Mammary epithelial cell (primary cell): ENCODE results near the gene RPGR.

ENCODE experiments used
- CTCF ChIP-seq, 2 donors: IDR thresholded peaks in 1 of 2; conservative IDR thresholded peaks in 1 of 2; 2 replicates each; pipeline ENCODE4 v1.5.1; 2011 to 2012; ENCODE audit warnings: inconsistent platforms in 2 of 2, low read length in 2 of 2, mild to moderate bottlenecking in 2 of 2, control low read depth in 1 of 2, low read depth in 1 of 2; ENCODE audit not compliant: insufficient read depth in 1 of 2; ENCODE audit errors: extremely low read depth in 1 of 2
- EZH2 ChIP-seq: IDR thresholded peaks from 2 replicates; pipeline ENCODE4 v1.6.1; 2012; ENCODE audit warnings: low read length, inconsistent platforms, borderline replicate concordance

GRCh38 chrX:38240541-38240940 is 86.8 kb downstream of the RPGR start:
- no peak for TF ChIP-seq CTCF (conservative IDR thresholded peaks at IDR 0.05 in 1 of 2, IDR thresholded peaks at IDR 0.05 in 1 of 2; ENCODE audit: extremely low read depth in 1 of 2, insufficient read depth in 1 of 2, low read depth in 1 of 2, low read length in 2 of 2)
- no peak for TF ChIP-seq EZH2
